ENCODE data around the gene WIZ. TPM values are rescaled to one million over a fixed set of nuclear protein-coding genes. Genes with fewer than 3 reads are reported as not detected.

Gene WIZ
- total and polyA plus RNA-seq, 4 donors: 8.7 to 72.6 (median 40.9) TPM

- H3K4me3 ChIP-seq (ENCODE audit: low read depth, low read length): no peak overlapping the region
- no peaks in the 10 kb centered on the region for H3K9me3 ChIP-seq (ENCODE audit: control insufficient read depth, insufficient read depth, low read length)
- no peak overlapping the region for H3K27ac ChIP-seq (ENCODE audit: low read depth, low read length)
- H3K27me3 ChIP-seq (ENCODE audit: control insufficient read depth, insufficient read depth, low read length): no peaks in the 10 kb centered on the region
- WGBS (ENCODE audit: insufficient coverage): 97% methylated on average over 12 of the region's 13 CpGs
- peaks cover 31% of the 10 kb centered on the region for H3K4me1 ChIP-seq (ENCODE audit: control insufficient read depth, insufficient read depth, low read length)
- peaks cover 81% of the 10 kb centered on the region for H3K36me3 ChIP-seq (ENCODE audit: control insufficient read depth, insufficient read depth, low read length)
- no peak for DNase-seq (ENCODE audit: low read depth in 4 of 6, low spot score in 6 of 6)
Measured at GRCh38 chr19:15424121-15424520, 25.6 kb downstream of the WIZ start.

- Histone ChIP-seq H3K4me3 (ENCODE audit: low read depth, low read length) (no peak overlapping the region), H3K9me3 (ENCODE audit: control insufficient read depth, insufficient read depth, low read length) (no peaks in the 10 kb centered on the region), H3K4me1 (ENCODE audit: control insufficient read depth, insufficient read depth, low read length) (peaks cover 31% of the 10 kb centered on the region), H3K27ac (ENCODE audit: low read depth, low read length) (no peak overlapping the region), H3K36me3 (ENCODE audit: control insufficient read depth, insufficient read depth, low read length) (peaks cover 71% of the 10 kb centered on the region), H3K27me3 (ENCODE audit: control insufficient read depth, insufficient read depth, low read length) (no peaks in the 10 kb centered on the region)
- WGBS (ENCODE audit: insufficient coverage): 100% methylated on average over 5 of the region's 6 CpGs
- DNase-seq (ENCODE audit: low read depth in 4 of 6, low spot score in 6 of 6): no peak
Measured at GRCh38 chr19:15423130-15423529, 26.6 kb downstream of the WIZ start.

GRCh38 chr19:15422296-15423075 is 27.3 kb downstream of the WIZ start:
- no peaks in the 10 kb centered on the region for H3K27me3 ChIP-seq (ENCODE audit: control insufficient read depth, insufficient read depth, low read length)
- H3K4me3 ChIP-seq (ENCODE audit: low read depth, low read length): no peak overlapping the region
- DNase-seq (ENCODE audit: low read depth in 4 of 6, low spot score in 6 of 6): no peak
- WGBS (ENCODE audit: insufficient coverage): 81% methylated on average over 22 of the region's 22 CpGs
- H3K4me1 ChIP-seq (ENCODE audit: control insufficient read depth, insufficient read depth, low read length): peaks cover 35% of the 10 kb centered on the region
- H3K9me3 ChIP-seq (ENCODE audit: control insufficient read depth, insufficient read depth, low read length): no peaks in the 10 kb centered on the region
- no peak overlapping the region for H3K27ac ChIP-seq (ENCODE audit: low read depth, low read length)
- H3K36me3 ChIP-seq (ENCODE audit: control insufficient read depth, insufficient read depth, low read length): peaks cover 65% of the 10 kb centered on the region

- Histone ChIP-seq H3K36me3 (ENCODE audit: control insufficient read depth, insufficient read depth, low read length) (peaks cover 58% of the 10 kb centered on the region), H3K27ac (ENCODE audit: low read depth, low read length) (no peak overlapping the region), H3K4me3 (ENCODE audit: low read depth, low read length) (no peak overlapping the region), H3K27me3 (ENCODE audit: control insufficient read depth, insufficient read depth, low read length) (no peaks in the 10 kb centered on the region), H3K9me3 (ENCODE audit: control insufficient read depth, insufficient read depth, low read length) (no peaks in the 10 kb centered on the region), H3K4me1 (ENCODE audit: control insufficient read depth, insufficient read depth, low read length) (peaks cover 39% of the 10 kb centered on the region)
- WGBS (ENCODE audit: insufficient coverage): 40% methylated on average over 11 of the region's 15 CpGs
- DNase-seq (ENCODE audit: low read depth in 4 of 6, low spot score in 6 of 6): peak in 5 of 6 donors; percentile 38 to 93 (median 61)
Measured at GRCh38 chr19:15421721-15422260, 28.0 kb downstream of the WIZ start.

GRCh38 chr19:15421136-15421695 is 28.5 kb downstream of the WIZ start:
- Histone ChIP-seq H3K27ac (ENCODE audit: low read depth, low read length) (no peak overlapping the region), H3K4me3 (ENCODE audit: low read depth, low read length) (no peak overlapping the region), H3K9me3 (ENCODE audit: control insufficient read depth, insufficient read depth, low read length) (no peaks in the 10 kb centered on the region), H3K36me3 (ENCODE audit: control insufficient read depth, insufficient read depth, low read length) (peaks cover 52% of the 10 kb centered on the region), H3K27me3 (ENCODE audit: control insufficient read depth, insufficient read depth, low read length) (no peaks in the 10 kb centered on the region), H3K4me1 (ENCODE audit: control insufficient read depth, insufficient read depth, low read length) (peaks cover 41% of the 10 kb centered on the region)
- WGBS (ENCODE audit: insufficient coverage): 41% methylated on average over 4 of the region's 12 CpGs
- DNase-seq (ENCODE audit: low read depth in 4 of 6, low spot score in 6 of 6): no peak

- Histone ChIP-seq H3K36me3 (ENCODE audit: control insufficient read depth, insufficient read depth, low read length) (peaks cover 50% of the 10 kb centered on the region), H3K9me3 (ENCODE audit: control insufficient read depth, insufficient read depth, low read length) (no peaks in the 10 kb centered on the region), H3K27ac (ENCODE audit: low read depth, low read length) (no peak overlapping the region), H3K27me3 (ENCODE audit: control insufficient read depth, insufficient read depth, low read length) (no peaks in the 10 kb centered on the region), H3K4me1 (ENCODE audit: control insufficient read depth, insufficient read depth, low read length) (peaks cover 50% of the 10 kb centered on the region), H3K4me3 (ENCODE audit: low read depth, low read length) (peak overlapping the region; percentile 97)
- no peak for DNase-seq (ENCODE audit: low read depth in 4 of 6, low spot score in 6 of 6)
- WGBS (ENCODE audit: insufficient coverage): 41% methylated on average over 10 of the region's 16 CpGs
Measured at GRCh38 chr19:15419413-15420025, 30.2 kb downstream of the WIZ start.

GRCh38 chr19:15418579-15419412 is 31.0 kb downstream of the WIZ start, which contains the start of gene AKAP8L:
TSS of gene AKAP8L (minus strand) at chr19:15418988. CDS start at chr19:15418923, 65 bp downstream.
- H3K9me3 ChIP-seq (ENCODE audit: control insufficient read depth, insufficient read depth, low read length): no peaks in the 10 kb centered on the region
- peak; percentile 97 to 100 (median 99) for DNase-seq (ENCODE audit: low read depth in 4 of 6, low spot score in 6 of 6)
- peak within 1 kb of the TSS; percentile 89 for H3K27ac ChIP-seq (ENCODE audit: low read depth, low read length)
- H3K36me3 ChIP-seq (ENCODE audit: control insufficient read depth, insufficient read depth, low read length): peaks cover 48% of the 10 kb centered on the region
- WGBS (ENCODE audit: insufficient coverage): under 1% methylated on average over 59 of the region's 61 CpGs
- peaks cover 55% of the 10 kb centered on the region for H3K4me1 ChIP-seq (ENCODE audit: control insufficient read depth, insufficient read depth, low read length)
- H3K27me3 ChIP-seq (ENCODE audit: control insufficient read depth, insufficient read depth, low read length): no peaks in the 10 kb centered on the region
- peak within 1 kb of the TSS; percentile 97 for H3K4me3 ChIP-seq (ENCODE audit: low read depth, low read length)

- peaks cover 42% of the 10 kb centered on the region for H3K36me3 ChIP-seq (ENCODE audit: control insufficient read depth, insufficient read depth, low read length)
- 0% methylated on average over 14 of the region's 16 CpGs for WGBS (ENCODE audit: insufficient coverage)
- no peaks in the 10 kb centered on the region for H3K9me3 ChIP-seq (ENCODE audit: control insufficient read depth, insufficient read depth, low read length)
- H3K27me3 ChIP-seq (ENCODE audit: control insufficient read depth, insufficient read depth, low read length): no peaks in the 10 kb centered on the region
- H3K4me1 ChIP-seq (ENCODE audit: control insufficient read depth, insufficient read depth, low read length): peaks cover 54% of the 10 kb centered on the region
- peak in 3 of 6 donors; percentile 33 to 84 (median 83) for DNase-seq (ENCODE audit: low read depth in 4 of 6, low spot score in 6 of 6)
- peak overlapping the region; percentile 89 for H3K27ac ChIP-seq (ENCODE audit: low read depth, low read length)
- peak overlapping the region; percentile 97 for H3K4me3 ChIP-seq (ENCODE audit: low read depth, low read length)
Measured at GRCh38 chr19:15418231-15418578, 31.6 kb downstream of the WIZ start.

GRCh38 chr19:15417699-15418098 is 32.1 kb downstream of the WIZ start:
- peak overlapping the region; percentile 89 for H3K27ac ChIP-seq (ENCODE audit: low read depth, low read length)
- no peaks in the 10 kb centered on the region for H3K27me3 ChIP-seq (ENCODE audit: control insufficient read depth, insufficient read depth, low read length)
- H3K4me1 ChIP-seq (ENCODE audit: control insufficient read depth, insufficient read depth, low read length): peaks cover 49% of the 10 kb centered on the region
- peaks cover 37% of the 10 kb centered on the region for H3K36me3 ChIP-seq (ENCODE audit: control insufficient read depth, insufficient read depth, low read length)
- H3K4me3 ChIP-seq (ENCODE audit: low read depth, low read length): peak overlapping the region; percentile 97
- H3K9me3 ChIP-seq (ENCODE audit: control insufficient read depth, insufficient read depth, low read length): no peaks in the 10 kb centered on the region
- 0% methylated on average over 9 of the region's 9 CpGs for WGBS (ENCODE audit: insufficient coverage)
- DNase-seq (ENCODE audit: low read depth in 4 of 6, low spot score in 6 of 6): peak in 3 of 6 donors; percentile 29 to 70 (median 68)

Data from spinal cord (tissue), 10 donors.